Spleen (tissue), 11 donors: ENCODE data around the gene LRRC58. TPM values are rescaled to one million over a fixed set of nuclear protein-coding genes. Genes with fewer than 3 reads are reported as not detected.

Source experiments
- DNase-seq: peaks from one replicate; pipeline ENCODE4 v3.0.0-alpha.2; 2020
- H3K27ac ChIP-seq, 8 donors: fragments of 200-600 bp; sonication (generic) in 7 of 8; 1 replicate in 4 of 8; 2 replicates in 4 of 8; pipeline versions ENCODE4 v1.5.0 to v1.8.0; 2016 to 2021; ENCODE audit warnings: inconsistent platforms in 4 of 8, mild to moderate bottlenecking in 4 of 8, moderate library complexity in 1 of 8
- H3K27me3 ChIP-seq, 7 donors: fragments of 200-600 bp; sonication (generic) in 6 of 7; replicated peaks in 1 of 7; 1 replicate in 4 of 7; 2 replicates in 3 of 7; pipeline versions ENCODE4 v1.5.0 to v1.8.0; 2016 to 2021; ENCODE audit warnings: inconsistent platforms in 3 of 7, mild to moderate bottlenecking in 1 of 7
- H3K36me3 ChIP-seq, 6 donors: fragments of 200-600 bp; sonication (generic) in 5 of 6; 1 replicate in 4 of 6; 2 replicates in 2 of 6; pipeline versions ENCODE4 v1.5.0 to v1.8.0; 2016 to 2021; ENCODE audit warnings: inconsistent platforms in 2 of 6
- H3K4me1 ChIP-seq, 6 donors: fragments of 200-600 bp; sonication (generic) in 5 of 6; 1 replicate in 3 of 6; 2 replicates in 3 of 6; pipeline versions ENCODE4 v1.5.0 to v1.8.0; 2016 to 2021; ENCODE audit warnings: inconsistent platforms in 3 of 6
- H3K4me3 ChIP-seq, 8 donors: fragments of 200-600 bp; sonication (generic) in 7 of 8; 1 replicate in 4 of 8; 2 replicates in 4 of 8; pipeline versions ENCODE4 v1.5.0 to v1.8.0; 2016 to 2021; ENCODE audit warnings: inconsistent platforms in 4 of 8, mild to moderate bottlenecking in 4 of 8, moderate library complexity in 2 of 8
- H3K9me3 ChIP-seq, 8 donors: fragments of 200-600 bp; sonication (generic) in 7 of 8; 1 replicate in 4 of 8; 2 replicates in 4 of 8; pipeline versions ENCODE4 v1.5.0 to v1.8.0; 2016 to 2021; ENCODE audit warnings: inconsistent platforms in 4 of 8
- POLR2A ChIP-seq, 3 donors: fragments of 450-650 bp; IDR thresholded peaks; one replicate each; pipeline ENCODE4 v1.5.1; 2017; ENCODE audit warnings: antibody characterized with exemption in 3 of 3, mild to moderate bottlenecking in 1 of 3
- POLR2AphosphoS5 ChIP-seq, 3 donors: sonication (generic); formaldehyde crosslinking; IDR thresholded peaks; one replicate each; pipeline ENCODE4 v1.5.1; 2017; ENCODE audit warnings: antibody characterized with exemption in 3 of 3
- WGBS, 5 donors: extraction: QIAGEN DNeasy Blood & Tissue Kit in 3 of 5; methylation state at CpG; one replicate each; pipeline versions ENCODE4 v1.1.5 to v1.1.7; 2013 to 2018; 5-methylcytosine and 5-hydroxymethylcytosine counted together
- intact Hi-C: fragments of 100-400 bp; cut with DNase I; formaldehyde crosslinking; loops from one replicate; pipeline ENCODE4 v1.15.0; 2023; ENCODE audit warnings: low total_unique reads
- polyA plus RNA-seq, 3 donors: library from polyadenylated mRNA; stranded (reverse); fragments of 200-250 nt; gene quantifications; one replicate each; pipeline ENCODE4 v1.2.1, GENCODE V29; 2013
- total RNA-seq, 7 donors: library from RNA; depleted of rRNA in 3 of 7; stranded (reverse); fragments of >200 nt in 3 of 7; fragmentation: NEBNext Ultra II Directional in 4 of 7; extraction: Animal tissue kit (Norgen Biotek cat#: 25700) in 4 of 7; gene quantifications; one replicate each; pipeline versions ENCODE4 v1.1.0 to v1.2.1, GENCODE V29; 2016 to 2021
- TF ChIP-seq, protein P1 (sequence below), 11 experiments: fragments of 200-600 bp in 7 of 11; fragments of 450-650 bp in 4 of 11; sonication (generic) in 4 of 11; IDR thresholded peaks in 8 of 11; conservative IDR thresholded peaks in 3 of 11; 1 replicate in 7 of 11; 2 replicates in 4 of 11; pipeline versions ENCODE4 v1.4.0 to v1.8.0; 2016 to 2021; ENCODE audit warnings: antibody characterized with exemption in 11 of 11, inconsistent platforms in 4 of 11, mild to moderate bottlenecking in 1 of 11
- donor health status: healthy with polysubstance abuse.
- donor health status: DM: no; HTN: no; CAD: no; lungs with moderate emphysema.
- donor health status: DM: no; HTN: no; CAD: no.
- donor health status: Bipolar disorder and iron deficiency.
- donor health status: healthy.
- donor health status: DM: no; HTN: no; CAD: no.
- donor health status: DM: yes; HTN: yes; CAD: no.

Gene LRRC58
- total and polyA plus RNA-seq, 10 donors = 4.2 to 38.7 (median 21.2) TPM

DNA sequence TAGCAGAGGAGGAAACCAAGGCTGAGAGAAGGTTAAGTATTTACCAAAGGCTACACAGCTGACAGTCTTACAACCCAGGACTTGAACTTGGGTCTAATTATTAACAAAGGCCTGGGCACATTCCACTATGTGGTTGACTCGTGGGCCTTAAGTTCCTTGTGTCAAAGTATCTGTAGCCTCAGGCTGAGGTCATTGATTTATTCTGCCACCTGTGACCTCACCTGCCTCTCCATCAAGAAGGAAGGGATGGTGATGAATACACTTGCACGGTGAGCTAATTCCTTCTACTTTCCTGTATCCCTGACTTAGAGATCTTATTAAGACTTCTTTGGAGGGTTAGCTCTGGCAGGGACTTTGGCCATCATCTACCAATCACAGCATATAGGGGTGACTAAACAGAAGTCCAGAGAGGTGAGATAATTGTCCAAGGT lies 19.9 kb upstream of the LRRC58 start:
- Histone ChIP-seq H3K27me3 (no peaks in the 10 kb centered on the region), H3K9me3 (no peaks in the 10 kb centered on the region), H3K36me3 (no peaks in the 10 kb centered on the region), H3K4me1 (no peaks in the 10 kb centered on the region), H3K4me3 (no peak overlapping the region), H3K27ac (no peak overlapping the region)
- DNase-seq = no peak
- intact Hi-C loops = no loop called here
- TF ChIP-seq, protein P1, sequence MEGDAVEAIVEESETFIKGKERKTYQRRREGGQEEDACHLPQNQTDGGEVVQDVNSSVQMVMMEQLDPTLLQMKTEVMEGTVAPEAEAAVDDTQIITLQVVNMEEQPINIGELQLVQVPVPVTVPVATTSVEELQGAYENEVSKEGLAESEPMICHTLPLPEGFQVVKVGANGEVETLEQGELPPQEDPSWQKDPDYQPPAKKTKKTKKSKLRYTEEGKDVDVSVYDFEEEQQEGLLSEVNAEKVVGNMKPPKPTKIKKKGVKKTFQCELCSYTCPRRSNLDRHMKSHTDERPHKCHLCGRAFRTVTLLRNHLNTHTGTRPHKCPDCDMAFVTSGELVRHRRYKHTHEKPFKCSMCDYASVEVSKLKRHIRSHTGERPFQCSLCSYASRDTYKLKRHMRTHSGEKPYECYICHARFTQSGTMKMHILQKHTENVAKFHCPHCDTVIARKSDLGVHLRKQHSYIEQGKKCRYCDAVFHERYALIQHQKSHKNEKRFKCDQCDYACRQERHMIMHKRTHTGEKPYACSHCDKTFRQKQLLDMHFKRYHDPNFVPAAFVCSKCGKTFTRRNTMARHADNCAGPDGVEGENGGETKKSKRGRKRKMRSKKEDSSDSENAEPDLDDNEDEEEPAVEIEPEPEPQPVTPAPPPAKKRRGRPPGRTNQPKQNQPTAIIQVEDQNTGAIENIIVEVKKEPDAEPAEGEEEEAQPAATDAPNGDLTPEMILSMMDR (IDR thresholded peaks at IDR 0.05 in 8 of 11, conservative IDR thresholded peaks at IDR 0.05 in 3 of 11) = no peak
- TF ChIP-seq POLR2AphosphoS5 (IDR thresholded peaks at IDR 0.05) (no peak), POLR2A (IDR thresholded peaks at IDR 0.05) (no peak)
- WGBS, 5 donors = 62 to 72% (median 67%) methylated on average over 2 of the region's 2 CpGs

DNA sequence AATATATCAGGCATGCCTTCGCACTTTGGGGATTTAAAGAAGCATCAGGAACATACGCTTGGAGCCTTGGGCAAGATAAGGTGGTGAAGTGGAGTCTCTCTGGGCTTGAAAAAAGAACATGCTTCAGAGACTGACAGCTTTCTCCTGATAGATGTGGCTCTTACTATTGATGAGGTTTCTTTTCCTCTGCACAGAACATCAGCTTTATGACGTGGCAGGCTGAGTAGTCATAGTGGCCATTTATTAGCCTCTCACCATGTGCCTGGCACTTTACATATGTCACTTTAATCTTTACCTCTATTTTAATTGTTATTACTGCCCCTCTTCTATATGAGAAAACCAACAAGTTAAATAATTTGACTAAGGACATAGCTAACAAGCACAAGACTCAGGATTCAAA lies 19.0 kb upstream of the LRRC58 start:
- H3K27me3 ChIP-seq = no peaks in the 10 kb centered on the region
- intact Hi-C loops = no loop called here
- DNase-seq = no peak
- no peaks in the 10 kb centered on the region for H3K4me1 ChIP-seq
- H3K9me3 ChIP-seq = no peaks in the 10 kb centered on the region
- TF ChIP-seq, protein P1 (IDR thresholded peaks at IDR 0.05 in 8 of 11, conservative IDR thresholded peaks at IDR 0.05 in 3 of 11) = no peak
- TF ChIP-seq POLR2AphosphoS5 (IDR thresholded peaks at IDR 0.05) = no peak
- no peak for TF ChIP-seq POLR2A (IDR thresholded peaks at IDR 0.05)
- no peaks in the 10 kb centered on the region for H3K36me3 ChIP-seq
- no peak overlapping the region for H3K27ac ChIP-seq
- WGBS, 5 donors = 71 to 91% (median 84%) methylated on average over 3 of the region's 3 CpGs
- no peak overlapping the region for H3K4me3 ChIP-seq

DNA sequence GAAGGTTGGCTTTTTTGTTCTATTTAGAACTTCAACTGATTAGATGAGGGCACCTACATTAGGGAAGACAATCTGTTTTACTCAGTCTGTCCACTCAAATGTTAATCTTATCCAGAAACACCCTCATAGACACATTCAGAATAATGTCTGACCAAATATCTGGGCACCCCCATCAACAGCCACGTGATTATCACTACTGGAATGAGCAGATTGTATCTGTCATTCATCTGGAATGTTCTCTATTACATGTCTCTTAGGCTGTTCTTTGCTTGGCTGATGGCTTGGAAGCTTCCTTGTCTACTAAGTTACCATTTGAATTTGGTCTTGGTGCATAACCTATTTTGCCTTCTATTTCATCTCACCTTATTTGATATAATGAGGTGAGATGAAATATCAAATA lies 15.7 kb upstream of the LRRC58 start:
- H3K9me3 ChIP-seq = no peaks in the 10 kb centered on the region
- 38 to 59% (median 53%) methylated on average over 1 of the region's 1 CpG for WGBS, 5 donors
- no peaks in the 10 kb centered on the region for H3K4me1 ChIP-seq
- no peaks in the 10 kb centered on the region for H3K36me3 ChIP-seq
- TF ChIP-seq, protein P1 (IDR thresholded peaks at IDR 0.05 in 8 of 11, conservative IDR thresholded peaks at IDR 0.05 in 3 of 11) = no peak
- TF ChIP-seq POLR2A (IDR thresholded peaks at IDR 0.05) (no peak), POLR2AphosphoS5 (IDR thresholded peaks at IDR 0.05) (no peak)
- intact Hi-C loops = no loop called here
- no peak overlapping the region for H3K27ac ChIP-seq
- DNase-seq = no peak
- H3K27me3 ChIP-seq = no peaks in the 10 kb centered on the region
- H3K4me3 ChIP-seq = no peak overlapping the region

DNA sequence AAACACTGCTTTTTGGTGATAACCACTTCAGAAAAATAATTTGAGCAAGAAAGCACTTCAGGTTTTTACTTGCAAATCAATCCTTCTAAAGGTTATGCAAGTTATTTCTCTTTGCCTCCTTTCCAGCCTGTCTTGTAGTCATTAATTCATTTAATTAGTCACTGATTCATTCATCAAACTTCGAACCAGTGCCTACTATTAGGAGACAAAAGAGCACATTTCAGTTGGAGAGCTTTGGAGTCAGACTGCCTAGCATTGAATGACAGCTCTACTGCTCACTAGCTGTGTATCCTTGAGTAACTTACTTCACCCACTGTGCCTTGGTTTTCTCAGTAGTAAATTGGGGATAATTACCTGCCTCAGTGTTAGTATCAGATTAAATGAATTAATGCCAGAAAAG lies 14.9 kb upstream of the LRRC58 start:
- H3K4me1 ChIP-seq = no peaks in the 10 kb centered on the region
- H3K4me3 ChIP-seq = no peak overlapping the region
- H3K36me3 ChIP-seq = no peaks in the 10 kb centered on the region
- no peaks in the 10 kb centered on the region for H3K27me3 ChIP-seq
- no peak overlapping the region for H3K27ac ChIP-seq
- intact Hi-C loops = no loop called here
- no peaks in the 10 kb centered on the region for H3K9me3 ChIP-seq
- no peak for DNase-seq
- TF ChIP-seq, protein P1 (IDR thresholded peaks at IDR 0.05 in 8 of 11, conservative IDR thresholded peaks at IDR 0.05 in 3 of 11) = no peak
- 56 to 92% (median 71%) methylated on average over 1 of the region's 1 CpG for WGBS, 5 donors
